ENCODE measurements around the gene WDFY3. TPM values are rescaled to one million over a fixed set of nuclear protein-coding genes. Genes with fewer than 3 reads are reported as not detected.

WDFY3 gene
- total and polyA plus RNA-seq, 2 donors (not counting 1 experiment from before 2014, with no cell fraction given) = 0.05 to 0.36 TPM

DNA sequence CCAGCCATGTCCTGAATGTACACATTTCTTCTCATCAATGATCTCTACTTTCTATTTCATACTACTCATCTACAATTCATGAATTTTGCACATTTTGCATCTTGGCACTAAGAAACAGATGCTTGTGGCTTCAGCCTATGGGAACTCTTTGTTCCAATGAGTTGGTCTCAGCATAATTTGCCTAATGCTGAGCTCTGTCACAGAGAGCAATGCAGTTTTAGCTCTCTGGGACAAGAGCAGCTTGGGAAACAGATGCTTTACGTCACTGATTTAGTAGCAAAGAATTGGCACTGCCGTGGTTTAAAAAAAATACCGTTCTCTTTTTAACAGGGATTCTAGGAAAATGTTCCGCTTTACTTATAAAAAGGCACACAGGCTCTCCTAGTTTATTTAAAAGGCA is 162.4 kb downstream of the WDFY3 start:
- TF ChIP-seq, protein P1, sequence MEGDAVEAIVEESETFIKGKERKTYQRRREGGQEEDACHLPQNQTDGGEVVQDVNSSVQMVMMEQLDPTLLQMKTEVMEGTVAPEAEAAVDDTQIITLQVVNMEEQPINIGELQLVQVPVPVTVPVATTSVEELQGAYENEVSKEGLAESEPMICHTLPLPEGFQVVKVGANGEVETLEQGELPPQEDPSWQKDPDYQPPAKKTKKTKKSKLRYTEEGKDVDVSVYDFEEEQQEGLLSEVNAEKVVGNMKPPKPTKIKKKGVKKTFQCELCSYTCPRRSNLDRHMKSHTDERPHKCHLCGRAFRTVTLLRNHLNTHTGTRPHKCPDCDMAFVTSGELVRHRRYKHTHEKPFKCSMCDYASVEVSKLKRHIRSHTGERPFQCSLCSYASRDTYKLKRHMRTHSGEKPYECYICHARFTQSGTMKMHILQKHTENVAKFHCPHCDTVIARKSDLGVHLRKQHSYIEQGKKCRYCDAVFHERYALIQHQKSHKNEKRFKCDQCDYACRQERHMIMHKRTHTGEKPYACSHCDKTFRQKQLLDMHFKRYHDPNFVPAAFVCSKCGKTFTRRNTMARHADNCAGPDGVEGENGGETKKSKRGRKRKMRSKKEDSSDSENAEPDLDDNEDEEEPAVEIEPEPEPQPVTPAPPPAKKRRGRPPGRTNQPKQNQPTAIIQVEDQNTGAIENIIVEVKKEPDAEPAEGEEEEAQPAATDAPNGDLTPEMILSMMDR (IDR thresholded peaks at IDR 0.05) = no peak
- no peak for TF ChIP-seq EZH2 (IDR thresholded peaks at IDR 0.05; ENCODE audit: borderline replicate concordance, insufficient read depth, low read depth, low read length, poor library complexity, severe bottlenecking)
- Mint-ChIP-seq H3K27me3 (no peaks in the 10 kb centered on the region), H3K4me1 (no peaks in the 10 kb centered on the region), H3K4me3 (no peak overlapping the region), H3K9me3 (ENCODE audit: insufficient read depth) (no peaks in the 10 kb centered on the region), H3K27ac (no peak overlapping the region)
- ATAC-seq (ENCODE audit: low read depth) (no peak), DNase-seq (no peak)
- WGBS (ENCODE audit: insufficient coverage) = 100% methylated on average over 4 of the region's 4 CpGs
- Histone ChIP-seq H4K20me1 (ENCODE audit: control insufficient read depth, insufficient read depth, low read length, poor library complexity, severe bottlenecking) (no peaks in the 10 kb centered on the region), H3K4me3 (ENCODE audit: control extremely low read depth in 1 of 5, extremely low read depth in 1 of 5, insufficient read depth in 1 of 5, low read depth in 2 of 5, low read length in 4 of 5) (no peak overlapping the region), H3K27me3 (replicated peaks in 1 of 4; ENCODE audit: control extremely low read depth in 1 of 4, control insufficient read depth in 3 of 4, insufficient read depth in 4 of 4, low read length in 3 of 4) (no peaks in the 10 kb centered on the region), H3K27ac (ENCODE audit: low read length in 2 of 2) (no peak overlapping the region), H3K9ac (ENCODE audit: low read length) (no peak overlapping the region), H3K4me2 (replicated peaks; ENCODE audit: low read depth, low read length, poor library complexity, severe bottlenecking) (no peak overlapping the region), H2AFZ (ENCODE audit: insufficient read depth, low read depth, low read length, poor library complexity, severe bottlenecking) (no peak overlapping the region), H3K79me2 (ENCODE audit: control insufficient read depth, insufficient read depth, low read length) (no peaks in the 10 kb centered on the region), H3K36me3 (replicated peaks in 1 of 2; ENCODE audit: control extremely low read depth in 1 of 2, control insufficient read depth in 1 of 2, extremely low read depth in 1 of 2, insufficient read depth in 2 of 2, low read length in 1 of 2) (no peaks in the 10 kb centered on the region), H3K9me3 (ENCODE audit: control extremely low read depth in 1 of 3, control insufficient read depth in 2 of 3, insufficient read depth in 1 of 3, low read length in 2 of 3) (no peaks in the 10 kb centered on the region), H3K4me1 (ENCODE audit: control insufficient read depth in 2 of 2, insufficient read depth in 2 of 2, low read length in 2 of 2) (no peaks in the 10 kb centered on the region)
- intact Hi-C loops (cut with micrococcal nuclease) = no loop called here
- ChIA-PET POLR2A (no interaction called here), CTCF (no interaction called here)

DNA sequence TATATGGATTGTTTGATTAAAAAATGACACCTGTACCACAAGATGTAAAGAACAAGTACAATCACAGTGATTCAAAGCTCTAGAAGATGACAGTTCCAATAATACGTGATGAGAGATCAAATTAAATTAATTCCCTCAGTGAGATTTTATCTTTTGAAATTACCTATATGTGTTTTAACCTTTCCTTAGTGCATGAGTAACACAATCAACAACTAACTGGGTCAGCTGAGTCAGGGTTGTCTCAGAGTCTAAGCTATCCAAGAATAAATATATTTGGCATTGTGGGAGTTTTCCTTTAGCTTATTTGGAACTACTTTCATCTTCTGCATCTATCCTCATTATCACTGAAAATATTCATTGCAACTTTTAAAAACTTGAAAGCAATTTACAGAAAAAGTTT is 162.8 kb downstream of the WDFY3 start:
- Mint-ChIP-seq H3K27me3 (no peaks in the 10 kb centered on the region), H3K4me3 (no peak overlapping the region), H3K27ac (no peak overlapping the region), H3K9me3 (ENCODE audit: insufficient read depth) (no peaks in the 10 kb centered on the region), H3K4me1 (no peaks in the 10 kb centered on the region)
- H3K9me3 ChIP-seq (ENCODE audit: control extremely low read depth in 1 of 3, control insufficient read depth in 2 of 3, insufficient read depth in 1 of 3, low read length in 2 of 3) = no peaks in the 10 kb centered on the region
- no peak overlapping the region for H3K27ac ChIP-seq (ENCODE audit: low read length in 2 of 2)
- no peak overlapping the region for H3K9ac ChIP-seq (ENCODE audit: low read length)
- ChIA-PET POLR2A (no interaction called here), CTCF (no interaction called here)
- H4K20me1 ChIP-seq (ENCODE audit: control insufficient read depth, insufficient read depth, low read length, poor library complexity, severe bottlenecking) = no peaks in the 10 kb centered on the region
- no peaks in the 10 kb centered on the region for H3K36me3 ChIP-seq (replicated peaks in 1 of 2; ENCODE audit: control extremely low read depth in 1 of 2, control insufficient read depth in 1 of 2, extremely low read depth in 1 of 2, insufficient read depth in 2 of 2, low read length in 1 of 2)
- H2AFZ ChIP-seq (ENCODE audit: insufficient read depth, low read depth, low read length, poor library complexity, severe bottlenecking) = no peak overlapping the region
- intact Hi-C loops (cut with micrococcal nuclease) = no loop called here
- DNase-seq = no peak
- TF ChIP-seq EZH2 (IDR thresholded peaks at IDR 0.05; ENCODE audit: borderline replicate concordance, insufficient read depth, low read depth, low read length, poor library complexity, severe bottlenecking) = no peak
- TF ChIP-seq, protein P1 (IDR thresholded peaks at IDR 0.05) = no peak
- H3K79me2 ChIP-seq (ENCODE audit: control insufficient read depth, insufficient read depth, low read length) = no peaks in the 10 kb centered on the region
- no peak overlapping the region for H3K4me3 ChIP-seq (ENCODE audit: control extremely low read depth in 1 of 5, extremely low read depth in 1 of 5, insufficient read depth in 1 of 5, low read depth in 2 of 5, low read length in 4 of 5)
- ATAC-seq (ENCODE audit: low read depth) = no peak
- no peaks in the 10 kb centered on the region for H3K4me1 ChIP-seq (ENCODE audit: control insufficient read depth in 2 of 2, insufficient read depth in 2 of 2, low read length in 2 of 2)
- H3K4me2 ChIP-seq (replicated peaks; ENCODE audit: low read depth, low read length, poor library complexity, severe bottlenecking) = no peak overlapping the region
- WGBS (ENCODE audit: insufficient coverage) = no CpG with 5 or more reads among the region's 1 CpG
- H3K27me3 ChIP-seq (replicated peaks in 1 of 4; ENCODE audit: control extremely low read depth in 1 of 4, control insufficient read depth in 3 of 4, insufficient read depth in 4 of 4, low read length in 3 of 4) = no peaks in the 10 kb centered on the region

All from B cell (primary cell).